HG03066 (cell line): Measurements from ENCODE around the gene TIE1.

Experiments
- ATAC-seq: cut with Tn5 transposase; IDR thresholded peaks from one replicate; pipeline ENCODE4 v1.9.1; 2021; ENCODE audit warnings: low read depth; ENCODE audit not compliant: unreplicated experiment

Gene TIE1

DNA sequence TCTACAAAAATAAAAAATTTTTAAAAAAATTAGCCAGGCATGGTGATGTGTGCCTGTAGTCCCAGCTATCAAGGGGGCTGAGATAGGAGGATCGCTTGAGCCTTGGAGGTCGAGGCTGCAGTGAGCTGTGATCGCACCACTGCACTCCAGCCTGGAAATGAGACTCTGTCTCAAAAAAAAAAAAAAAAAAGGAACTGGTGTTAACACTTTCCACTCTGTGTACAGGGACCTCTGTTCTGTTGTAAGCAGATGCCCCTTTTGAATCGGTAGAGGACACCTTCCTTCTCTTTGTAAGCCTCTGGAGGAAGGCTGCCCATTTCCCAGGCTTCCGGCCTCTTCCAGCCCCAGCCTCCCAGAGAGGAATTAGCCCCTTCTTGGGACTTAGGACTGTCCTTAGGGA, 8.1 kb upstream of the TIE1 start:
- no peak for ATAC-seq

DNA sequence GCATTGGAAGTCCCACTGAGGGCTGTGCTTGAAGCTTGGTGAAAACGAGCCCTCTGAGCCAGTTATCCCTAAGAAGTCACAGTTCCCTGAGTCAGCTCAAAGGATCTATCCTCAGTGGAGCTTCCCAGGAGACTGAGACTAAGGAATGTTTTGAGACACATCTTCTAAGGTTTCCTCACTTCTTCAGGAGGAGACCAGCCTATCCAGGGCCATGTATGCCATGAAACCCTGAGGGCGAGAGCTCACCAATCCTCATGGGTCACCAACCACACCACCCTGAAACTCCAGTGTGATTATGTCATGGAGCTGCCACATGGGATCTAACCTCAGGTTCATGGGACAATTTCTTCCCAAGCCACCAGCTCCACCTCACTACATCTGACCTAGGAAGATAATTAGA, 7.6 kb upstream of the TIE1 start:
- ATAC-seq = no peak

DNA sequence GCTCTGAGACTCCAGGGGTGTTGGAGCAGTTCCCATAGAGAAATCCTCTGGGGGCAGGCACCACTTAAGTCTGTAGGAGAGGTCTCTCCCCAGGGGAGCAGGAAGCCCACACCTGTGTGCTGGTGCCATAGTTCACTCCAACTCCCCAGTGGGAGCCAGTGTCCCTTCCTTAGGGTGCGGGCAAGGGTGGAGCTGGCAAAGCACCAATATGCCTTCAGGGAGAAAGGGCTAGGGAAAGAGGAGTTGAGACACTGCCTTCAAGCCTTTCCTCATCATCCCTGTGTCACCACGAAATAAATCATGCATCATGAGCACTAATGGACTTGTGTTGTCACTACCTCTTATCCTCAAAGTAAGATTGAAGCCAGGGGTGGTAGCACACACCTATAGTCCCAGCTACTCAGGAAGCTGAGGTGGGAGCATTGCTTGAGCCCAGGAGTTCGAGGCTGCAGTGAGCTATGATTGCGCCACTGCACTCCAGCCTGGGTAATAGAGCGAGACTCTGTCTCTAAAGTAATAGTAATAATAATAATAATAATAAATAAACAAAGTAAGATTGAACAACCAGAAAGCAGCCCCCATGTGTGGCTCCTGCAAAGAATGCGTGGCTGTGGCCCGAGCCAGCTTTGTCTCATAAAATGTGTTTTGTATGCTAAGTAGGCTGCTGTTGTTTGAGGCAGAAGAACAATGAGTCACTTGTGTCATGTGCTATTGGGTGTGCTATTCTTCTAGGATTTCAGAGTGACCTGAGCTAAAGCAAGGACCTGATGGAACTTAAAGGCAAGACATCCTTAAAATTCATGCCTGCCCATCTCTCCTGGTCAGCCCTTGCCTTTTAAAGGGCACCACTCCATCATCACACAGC, 6.7 kb upstream of the TIE1 start:
- no peak for ATAC-seq

DNA sequence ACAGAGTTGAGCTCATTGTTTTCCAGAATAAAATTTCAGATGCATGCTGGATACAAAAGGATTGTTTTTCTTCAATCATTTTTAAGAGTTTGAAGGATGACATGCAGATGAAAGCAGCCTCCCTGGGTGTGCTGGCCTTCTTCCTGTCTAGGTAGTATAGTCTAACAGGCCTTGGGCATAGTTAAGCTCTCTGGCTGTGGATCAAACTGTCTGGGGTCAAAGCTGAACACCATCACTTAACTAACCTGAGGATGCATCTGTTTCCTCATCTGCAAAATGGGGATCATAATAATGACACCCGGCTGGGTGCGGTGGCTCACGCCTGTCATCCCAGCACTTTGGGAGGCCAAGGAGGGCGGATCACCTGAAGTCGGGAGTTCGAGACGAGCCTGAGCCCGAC, 6.0 kb upstream of the TIE1 start:
- no peak for ATAC-seq

DNA sequence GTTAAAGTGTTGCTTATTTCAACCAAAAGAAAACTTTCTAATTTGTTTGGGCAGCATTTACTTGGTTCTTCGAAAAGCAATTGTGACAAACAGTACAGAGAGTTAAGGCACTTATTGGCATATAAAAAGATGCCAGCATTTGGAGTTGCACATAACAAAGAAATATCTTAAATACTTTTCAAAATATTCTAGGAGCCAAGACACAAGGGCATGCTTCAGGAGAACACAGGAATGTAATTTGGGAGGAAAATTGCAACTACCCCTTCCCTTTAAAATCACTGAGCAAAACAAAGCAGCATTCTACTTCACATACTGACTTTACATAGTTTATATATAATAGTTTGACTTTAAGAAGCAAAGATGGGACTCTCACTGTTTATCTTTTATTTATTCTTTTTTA, 4.6 kb upstream of the TIE1 start:
- ATAC-seq = no peak

DNA sequence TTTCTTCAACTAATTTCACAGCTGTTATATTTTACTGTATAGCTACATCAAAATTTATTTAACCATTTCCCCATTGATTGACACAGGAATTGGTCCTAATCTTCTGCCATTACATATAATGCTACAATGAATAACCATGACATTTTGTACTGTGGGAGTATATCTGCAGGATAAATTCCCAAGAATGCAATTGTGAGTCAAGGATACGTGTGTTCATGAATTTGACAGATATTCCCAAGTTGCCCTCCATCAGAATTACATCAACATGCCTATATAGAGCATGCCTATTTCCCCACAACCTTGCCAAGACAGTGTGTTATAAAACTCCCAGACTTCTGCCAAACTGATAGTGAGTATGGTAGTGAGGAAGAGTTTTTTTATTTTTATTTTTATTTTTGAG, 2.7 kb upstream of the TIE1 start:
- ATAC-seq = no peak

DNA sequence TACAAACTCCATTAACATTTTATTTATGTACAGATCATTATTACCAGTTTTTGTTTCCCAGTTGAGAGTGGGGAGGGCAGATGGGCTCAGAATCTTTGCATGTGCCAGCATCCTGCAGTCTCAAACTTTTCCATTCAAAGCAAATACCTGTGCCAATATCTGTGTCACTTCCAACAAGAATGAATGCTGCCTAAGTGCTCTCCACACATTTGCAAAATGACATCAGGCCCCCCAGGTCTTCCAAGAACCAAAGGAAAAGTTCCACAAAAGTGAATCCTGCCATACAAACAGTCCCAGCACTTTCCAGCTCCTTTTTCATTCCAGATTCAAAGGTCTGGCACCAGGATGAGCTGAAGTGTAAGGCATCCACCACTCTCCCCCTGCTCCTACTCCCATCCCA, 1.7 kb upstream of the TIE1 start:
- ATAC-seq = no peak

DNA sequence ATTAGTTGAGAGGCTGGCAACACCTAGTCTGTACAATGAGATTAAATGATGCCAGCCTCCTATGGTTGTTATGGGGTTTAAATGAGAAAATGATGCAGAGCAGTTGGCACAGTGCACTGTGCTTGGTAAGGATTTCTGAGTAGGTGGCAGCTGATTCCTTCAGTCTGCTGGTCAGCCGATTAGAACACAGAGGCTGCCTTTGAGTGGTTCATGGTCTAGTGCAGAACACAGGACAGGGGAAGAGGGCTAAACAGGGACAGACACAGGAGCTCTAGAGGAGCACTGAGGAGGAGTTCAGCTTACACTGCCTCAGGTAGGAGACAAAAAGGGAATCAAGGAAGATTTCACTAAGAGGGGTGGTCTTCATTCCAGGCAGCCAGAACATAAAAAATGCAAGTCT, 1.4 kb downstream of the TIE1 start:
- no peak for ATAC-seq

DNA sequence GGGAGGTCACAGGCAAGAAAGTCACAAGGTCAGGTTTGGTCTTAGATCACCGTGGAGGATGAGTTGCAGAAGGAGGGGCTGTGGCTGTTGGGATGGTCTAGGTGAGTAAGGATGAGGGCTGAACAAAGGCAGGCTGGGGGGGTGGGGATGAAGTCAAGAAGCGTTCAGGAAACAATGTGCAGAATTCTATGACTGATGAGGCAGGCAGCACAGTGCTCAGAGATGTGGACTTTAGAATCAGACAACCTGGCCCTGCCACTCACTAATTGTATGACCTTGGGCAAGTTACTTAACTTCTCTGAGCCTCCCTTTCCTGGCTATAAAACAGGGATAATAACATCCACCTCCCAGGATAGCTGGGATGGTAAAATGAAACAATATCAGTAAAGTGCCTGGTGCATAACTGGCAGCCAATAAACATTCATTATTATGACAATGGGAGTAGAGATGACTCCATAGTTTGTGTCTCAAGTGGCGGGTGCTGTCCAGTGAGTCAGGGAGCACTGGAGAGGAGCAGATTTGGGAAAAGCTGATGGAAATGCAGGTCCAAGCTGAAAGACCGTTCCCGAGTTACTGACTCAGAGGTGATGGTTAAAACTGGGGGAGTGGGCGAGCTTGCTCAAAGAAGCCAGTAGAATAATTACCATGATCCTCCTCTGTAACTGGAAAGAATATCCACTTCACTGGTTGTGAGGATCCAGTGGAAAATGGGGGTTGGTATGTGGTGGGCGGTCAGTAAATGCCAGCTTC, 2.1 kb downstream of the TIE1 start:
- no peak for ATAC-seq

DNA sequence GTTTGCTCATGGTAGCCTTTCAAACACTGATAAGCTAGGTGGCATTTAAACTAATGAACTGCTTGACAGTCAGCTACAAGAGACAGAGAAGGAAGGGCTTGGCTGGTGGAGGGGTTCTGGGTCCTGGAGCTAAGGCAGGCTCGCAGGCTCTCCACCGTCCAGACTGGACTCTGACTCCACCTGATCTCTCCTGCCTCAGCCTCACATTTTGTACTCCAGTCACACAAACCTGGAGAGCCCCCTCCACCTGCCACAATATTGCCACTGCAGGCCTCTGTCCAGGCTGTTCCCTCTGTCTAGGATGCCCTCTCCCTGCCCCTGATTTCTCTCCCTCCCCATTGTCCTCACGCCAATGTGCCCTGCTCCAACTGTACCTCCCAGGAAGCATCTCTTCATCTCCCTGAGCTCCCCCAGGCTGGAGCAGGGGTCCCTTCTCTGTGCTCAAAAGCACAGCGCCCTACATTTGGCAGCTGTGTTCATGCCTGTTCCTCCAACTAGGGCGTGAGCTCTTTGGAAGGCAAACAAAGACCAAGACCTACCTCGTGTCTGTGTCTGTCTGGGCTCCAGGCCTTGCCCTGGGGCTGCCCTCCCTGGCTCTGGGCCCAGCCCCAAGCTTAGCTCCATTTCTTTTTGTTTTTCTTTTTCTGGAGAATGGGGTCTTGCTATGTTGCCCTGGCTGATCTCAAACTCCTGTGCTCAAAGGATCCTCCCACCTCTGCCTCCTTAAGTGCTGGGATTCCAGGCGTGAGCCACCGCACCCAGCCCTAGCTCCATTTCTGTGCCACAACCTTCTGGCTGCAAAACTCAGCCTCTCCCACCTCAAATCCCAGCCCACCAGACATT, 2.9 kb downstream of the TIE1 start:
- no peak for ATAC-seq

DNA sequence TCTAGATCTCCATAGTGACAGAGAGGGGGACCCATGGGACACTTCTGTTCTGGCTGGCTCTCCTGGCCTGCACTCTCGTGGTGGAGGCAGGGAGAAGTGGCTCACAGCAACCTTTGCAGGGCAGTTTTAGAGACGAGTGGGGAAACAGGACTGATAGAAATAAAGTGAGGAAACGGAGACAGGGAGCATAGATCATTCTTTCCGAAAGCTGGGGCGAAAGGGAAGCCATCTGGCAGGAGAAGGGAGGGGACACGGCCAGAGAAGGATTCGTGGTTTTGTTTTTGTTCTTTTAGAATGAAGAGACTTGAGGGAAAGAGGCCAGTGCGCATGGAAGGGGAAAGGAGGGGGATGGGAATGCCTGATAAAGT, 3.5 kb downstream of the TIE1 start:
- no peak for ATAC-seq

DNA sequence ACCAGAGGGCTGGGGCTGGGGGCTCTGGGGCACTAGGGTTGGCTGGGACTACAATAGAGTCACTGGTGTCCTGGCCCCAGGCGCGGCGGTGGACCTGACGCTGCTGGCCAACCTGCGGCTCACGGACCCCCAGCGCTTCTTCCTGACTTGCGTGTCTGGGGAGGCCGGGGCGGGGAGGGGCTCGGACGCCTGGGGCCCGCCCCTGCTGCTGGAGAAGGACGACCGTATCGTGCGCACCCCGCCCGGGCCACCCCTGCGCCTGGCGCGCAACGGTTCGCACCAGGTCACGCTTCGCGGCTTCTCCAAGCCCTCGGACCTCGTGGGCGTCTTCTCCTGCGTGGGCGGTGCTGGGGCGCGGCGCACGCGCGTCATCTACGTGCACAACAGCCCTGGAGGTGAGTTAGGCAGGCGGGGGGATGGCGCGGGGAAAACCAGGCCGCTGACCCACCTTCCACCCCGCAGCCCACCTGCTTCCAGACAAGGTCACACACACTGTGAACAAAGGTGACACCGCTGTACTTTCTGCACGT, 4.1 kb downstream of the TIE1 start:
- no peak for ATAC-seq

DNA sequence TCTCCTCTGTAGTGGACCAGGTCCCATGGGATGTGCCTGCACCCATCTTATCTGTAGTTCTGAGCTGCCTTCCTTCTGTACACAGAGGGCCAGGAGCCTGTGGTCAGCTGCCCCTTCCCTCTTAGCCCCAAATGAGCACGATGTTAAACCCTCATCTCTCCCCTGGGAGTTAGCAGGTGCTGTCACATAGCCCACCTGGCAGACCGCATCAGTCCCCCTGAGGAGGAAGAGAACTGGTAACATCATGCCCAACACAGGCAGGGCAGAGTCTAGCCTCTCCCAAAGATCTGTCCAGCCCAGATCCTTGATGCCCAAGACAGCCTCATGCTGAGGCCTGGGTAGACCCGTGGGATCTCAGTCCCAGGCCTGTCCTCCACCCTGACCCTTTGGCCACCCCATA, 4.7 kb downstream of the TIE1 start:
- ATAC-seq = no peak

DNA sequence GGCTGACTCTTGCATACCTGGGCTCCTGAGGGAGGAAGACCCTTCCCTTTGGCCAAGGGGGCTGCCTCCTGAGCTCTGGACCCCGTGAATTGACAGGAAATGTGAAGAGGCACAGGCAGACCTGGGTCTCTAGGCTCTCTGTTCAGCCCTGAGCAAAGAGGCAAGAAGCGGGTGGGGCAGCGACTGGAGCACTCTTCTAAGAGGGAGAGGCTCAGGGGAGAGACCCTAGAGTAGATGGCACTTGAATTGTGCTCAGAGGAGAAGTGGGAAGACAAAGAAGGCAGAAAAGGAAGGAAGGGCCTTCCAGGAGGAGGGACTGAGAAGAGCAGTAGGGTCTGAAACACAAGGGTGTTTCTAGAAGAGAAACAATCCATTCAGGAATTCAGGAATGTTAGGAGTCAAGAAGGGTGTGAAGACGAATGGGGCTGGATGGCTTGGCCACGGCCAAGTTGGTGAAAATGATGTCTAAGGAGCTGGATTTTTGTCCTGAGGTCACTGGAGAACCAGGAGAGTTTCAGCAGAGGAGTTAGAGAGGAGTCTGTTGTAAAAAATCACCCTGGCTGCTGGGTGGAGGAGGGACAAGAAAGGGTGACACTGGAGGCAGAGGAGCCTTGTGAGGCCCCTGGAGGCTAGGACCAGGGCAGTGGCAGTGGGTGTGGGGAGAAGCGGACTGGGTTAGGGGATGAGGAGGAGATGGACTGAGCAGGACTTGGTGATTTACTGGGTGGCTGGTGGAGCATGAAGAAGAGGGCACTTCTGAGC, 5.3 kb downstream of the TIE1 start:
- ATAC-seq = no peak

DNA sequence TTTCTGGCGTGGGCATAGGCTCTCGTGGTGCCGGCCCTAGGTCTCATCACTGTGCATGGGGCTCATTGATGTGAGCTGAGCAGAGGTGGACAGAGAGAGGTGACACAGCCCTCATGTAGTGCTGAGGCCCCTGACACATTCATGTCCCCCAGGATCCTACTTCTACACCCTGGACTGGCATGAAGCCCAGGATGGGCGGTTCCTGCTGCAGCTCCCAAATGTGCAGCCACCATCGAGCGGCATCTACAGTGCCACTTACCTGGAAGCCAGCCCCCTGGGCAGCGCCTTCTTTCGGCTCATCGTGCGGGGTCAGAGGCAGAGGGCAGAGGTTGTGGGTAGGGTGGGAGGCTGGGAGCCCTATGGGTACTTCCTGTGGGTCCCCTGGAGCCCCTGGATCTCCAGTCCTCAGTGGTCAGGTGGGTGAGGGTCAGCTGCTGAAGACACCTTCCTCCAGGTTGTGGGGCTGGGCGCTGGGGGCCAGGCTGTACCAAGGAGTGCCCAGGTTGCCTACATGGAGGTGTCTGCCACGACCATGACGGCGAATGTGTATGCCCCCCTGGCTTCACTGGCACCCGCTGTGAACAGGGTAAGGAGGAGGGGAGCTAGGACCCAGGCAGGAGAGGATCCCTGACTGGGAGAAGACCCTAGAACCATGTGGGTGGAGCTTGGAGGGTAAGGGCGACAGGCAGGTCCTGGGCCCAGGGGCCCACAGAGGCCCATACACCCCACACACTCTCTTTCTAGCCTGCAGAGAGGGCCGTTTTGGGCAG, 6.1 kb downstream of the TIE1 start:
- no peak for ATAC-seq

DNA sequence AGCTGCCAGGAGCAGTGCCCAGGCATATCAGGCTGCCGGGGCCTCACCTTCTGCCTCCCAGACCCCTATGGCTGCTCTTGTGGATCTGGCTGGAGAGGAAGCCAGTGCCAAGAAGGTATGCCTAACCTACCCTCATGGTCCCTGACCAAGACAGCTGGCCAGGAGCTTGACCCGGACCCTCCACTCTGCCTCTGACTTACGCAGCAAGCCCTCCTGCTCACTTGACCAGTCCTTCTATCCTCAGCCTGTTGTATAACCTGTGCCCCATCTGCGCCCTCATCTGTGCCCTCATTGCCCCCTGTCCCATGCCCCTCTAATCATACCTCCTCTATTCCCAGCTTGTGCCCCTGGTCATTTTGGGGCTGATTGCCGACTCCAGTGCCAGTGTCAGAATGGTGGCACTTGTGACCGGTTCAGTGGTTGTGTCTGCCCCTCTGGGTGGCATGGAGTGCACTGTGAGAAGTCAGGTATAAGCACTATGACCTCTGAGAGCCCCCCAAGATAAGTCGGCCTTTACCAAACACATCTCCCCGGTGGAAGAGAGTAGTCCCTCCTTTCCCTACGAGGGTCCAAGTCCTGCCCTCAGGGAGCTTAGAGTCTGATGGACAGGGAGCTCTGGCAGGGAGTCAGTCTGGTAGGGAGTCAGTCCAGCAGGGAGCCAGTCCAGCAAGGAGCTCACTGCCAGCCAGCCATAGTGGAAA, 6.8 kb downstream of the TIE1 start:
- ATAC-seq = no peak

DNA sequence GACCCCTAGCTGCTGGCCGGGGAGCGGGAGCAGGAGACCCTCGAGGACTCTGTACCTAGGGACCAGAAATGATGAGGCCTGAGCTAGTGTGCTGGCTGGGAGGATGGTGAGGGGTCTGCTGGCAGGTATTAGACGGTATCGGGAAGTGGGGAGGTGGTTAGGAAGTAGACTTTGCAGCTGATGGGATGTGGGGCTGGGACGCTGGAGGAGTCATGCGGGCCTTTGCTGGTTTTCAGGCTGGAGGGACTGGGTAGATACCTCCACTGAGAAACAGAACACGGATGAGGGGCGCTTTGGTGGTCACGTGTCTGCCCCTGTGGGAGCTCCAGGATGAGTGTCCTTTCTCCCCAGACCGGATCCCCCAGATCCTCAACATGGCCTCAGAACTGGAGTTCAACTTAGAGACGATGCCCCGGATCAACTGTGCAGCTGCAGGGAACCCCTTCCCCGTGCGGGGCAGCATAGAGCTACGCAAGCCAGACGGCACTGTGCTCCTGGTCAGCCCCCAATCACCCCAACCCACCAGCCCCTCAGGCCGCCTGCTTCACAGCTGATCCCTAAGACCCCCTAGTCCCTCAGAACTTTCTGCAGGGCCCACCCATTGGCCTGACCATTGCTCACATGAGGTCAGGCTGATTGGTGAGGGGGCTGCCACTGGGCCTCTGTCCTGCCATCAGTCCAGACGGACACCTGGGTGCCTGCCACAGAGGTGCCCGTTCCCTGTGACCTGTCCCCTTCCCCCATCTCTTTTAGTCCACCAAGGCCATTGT, 8.0 kb downstream of the TIE1 start:
- ATAC-seq = no peak

DNA sequence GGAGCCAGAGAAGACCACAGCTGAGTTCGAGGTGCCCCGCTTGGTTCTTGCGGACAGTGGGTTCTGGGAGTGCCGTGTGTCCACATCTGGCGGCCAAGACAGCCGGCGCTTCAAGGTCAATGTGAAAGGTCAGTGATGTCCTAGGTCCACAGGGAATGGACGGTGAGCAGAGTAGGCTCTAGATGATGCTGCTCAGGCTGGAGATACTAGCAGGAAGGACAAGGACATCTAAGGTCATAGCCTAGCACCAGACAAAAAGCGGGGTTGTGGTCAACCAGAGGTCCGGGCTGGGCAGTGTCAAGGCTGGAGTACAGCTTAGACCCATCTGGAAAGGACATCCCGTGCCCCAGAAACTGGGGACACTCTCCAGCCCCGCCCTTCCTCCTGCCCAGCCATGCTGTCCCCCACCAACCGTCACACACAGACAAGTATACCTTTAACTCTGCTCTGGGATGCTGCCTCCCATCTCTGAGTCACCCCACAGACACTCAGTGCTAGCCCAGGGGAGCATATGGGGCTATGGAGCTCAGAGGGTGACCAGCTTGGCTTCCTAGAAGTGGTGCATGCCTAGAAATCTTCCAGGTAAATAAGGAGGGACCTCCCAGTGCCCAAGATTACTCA, 8.7 kb downstream of the TIE1 start:
- ATAC-seq = no peak
